K562 (cell line): ENCODE results near the gene WWOX. TPM values are rescaled to one million over a fixed set of nuclear protein-coding genes. Genes with fewer than 3 reads are reported as not detected.
A peak's percentile ranks its signal among the peaks of the same experiment; 100 is the strongest.

Experiments used
- CHD2 ChIP-seq: IDR thresholded peaks from 2 replicates; pipeline ENCODE4 v1.6.1; 2011; ENCODE audit warnings: low read depth, low read length
- GTF2F1 ChIP-seq: IDR thresholded peaks from 2 replicates; pipeline ENCODE4 v1.6.1; 2011; ENCODE audit warnings: low read depth, low read length, improper control_type of control experiment
- HDGF ChIP-seq: fragments of 450-650 bp; IDR thresholded peaks from 2 replicates; pipeline ENCODE4 v1.6.1; 2016
- HNRNPH1 ChIP-seq: fragments of 200-400 bp; formaldehyde crosslinking; optimal IDR thresholded peaks from 2 replicates; pipeline ENCODE3; 2017; ENCODE audit warnings: low read depth, mild to moderate bottlenecking, low read length, moderate library complexity
- NFRKB ChIP-seq: fragments of 450-650 bp; IDR thresholded peaks from 2 replicates; pipeline ENCODE4 v1.6.1; 2016; ENCODE audit warnings: low read depth
- NFXL1 ChIP-seq: fragments of 450-650 bp; formaldehyde crosslinking; IDR thresholded peaks from 2 replicates; pipeline ENCODE4 v1.4.0; 2021; ENCODE audit warnings: mild to moderate bottlenecking
- SMAD2 ChIP-seq: fragments of 150-350 bp; IDR thresholded peaks from 2 replicates; pipeline ENCODE4 v1.6.1; 2014; ENCODE audit warnings: low read depth, mild to moderate bottlenecking, low read length
- SMARCA5 ChIP-seq: fragments of 450-650 bp; IDR thresholded peaks from 2 replicates; pipeline ENCODE4 v1.6.1; 2016
- SRSF9 ChIP-seq: fragments of 200-400 bp; formaldehyde crosslinking; IDR thresholded peaks from 2 replicates; pipeline ENCODE4 v1.6.1; 2017; ENCODE audit warnings: low read depth, low read length, borderline replicate concordance
- STAT5A ChIP-seq: IDR thresholded peaks from 2 replicates; pipeline ENCODE4 v1.6.1; 2012; ENCODE audit warnings: low read length, inconsistent platforms, borderline replicate concordance
- ZNF224 ChIP-seq: sonication (generic); formaldehyde crosslinking; IDR thresholded peaks from 2 replicates; pipeline ENCODE4 v1.8.0; 2022; ENCODE audit warnings: mild to moderate bottlenecking, missing genetic modification reagents
- polyA plus RNA-seq, 8 experiments: library from polyadenylated mRNA; depleted of rRNA in 4 of 8; stranded (reverse) in 5 of 8; unstranded in 3 of 8; fragments of >200 nt; fragmentation: Nextera tagmentation in 2 of 8; fragmentation: Illumina TruSeq in 1 of 8; extraction: Ambion mirVana in 2 of 8; extraction: Trizol in 1 of 8; gene quantifications; 2 replicates each; pipeline versions ENCODE4 v1.2.1 to v1.2.3, GENCODE V29; 2011 to 2014; ENCODE audit warnings: inconsistent platforms in 1 of 8, missing spikeins in 1 of 8
- total RNA-seq, 7 experiments: library from RNA; depleted of rRNA in 6 of 7; stranded (reverse); fragments of >200 nt in 6 of 7; fragmentation: Illumina TruSeq in 2 of 7; extraction: Trizol in 2 of 7; gene quantifications; 2 replicates each; pipeline versions ENCODE4 v1.2.1 to v1.2.3, GENCODE V29; 2011 to 2021; ENCODE audit warnings: low replicate concordance in 1 of 7
- TF ChIP-seq, protein P1 (sequence below): fragments of 200-600 bp; sonication (generic); IDR thresholded peaks from one replicate; pipeline ENCODE4 v1.6.1; 2012; ENCODE audit warnings: mild to moderate bottlenecking, low read depth, low read length, inconsistent platforms
- TF ChIP-seq, protein P2 (sequence below): IDR thresholded peaks from 2 replicates; pipeline ENCODE4 v1.6.1; 2011; ENCODE audit not compliant: insufficient read length; ENCODE audit errors: extremely low read depth
- TF ChIP-seq, protein P3 (sequence below), 3 experiments: IDR thresholded peaks in 2 of 3; conservative IDR thresholded peaks in 1 of 3; 2 replicates each; pipeline ENCODE4 v1.5.1; 2011 to 2012; ENCODE audit warnings: low read length in 3 of 3, mild to moderate bottlenecking in 3 of 3, control low read depth in 2 of 3, improper control_type of control experiment in 1 of 3, inconsistent platforms in 1 of 3, low read depth in 1 of 3, mixed read lengths in 1 of 3, moderate library complexity in 1 of 3; ENCODE audit not compliant: insufficient read depth in 2 of 3
- TF ChIP-seq, protein P4 (sequence below): fragments of 250-450 bp; sonication (Bioruptor Pico); IDR thresholded peaks from 2 replicates; pipeline ENCODE4 v1.5.0; 2021

The WWOX gene
- total and polyA plus RNA-seq, 9 of the 15 experiments (the other 6 are each of a cell fraction or from before 2014, with no cell fraction given) = 1.6 to 22.7 (median 8.1) TPM

DNA sequence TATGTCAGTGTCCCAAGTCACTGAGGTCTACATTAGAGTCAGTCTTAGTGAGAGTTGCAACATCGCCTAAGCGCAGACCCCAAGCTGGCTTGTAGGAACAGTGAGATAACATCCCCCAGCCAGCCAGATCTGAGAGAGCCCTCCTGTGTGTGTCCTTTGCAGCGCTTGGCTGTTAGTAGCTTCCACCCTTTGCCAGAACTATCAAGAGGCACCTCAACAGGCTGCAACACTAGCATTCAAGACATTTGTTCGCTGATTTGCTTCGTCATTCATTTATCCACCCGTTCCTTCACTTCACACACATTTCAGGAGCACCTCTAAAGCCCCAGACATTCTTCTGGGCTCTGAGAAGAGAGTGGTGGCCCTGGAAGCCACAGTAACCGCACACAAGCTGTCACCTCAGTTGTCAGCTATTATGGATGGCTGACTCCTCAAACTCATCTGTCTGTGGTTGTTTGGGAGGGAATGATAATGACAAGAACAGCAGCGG is 289.6 kb downstream of the WWOX start (continued):
- TF ChIP-seq, protein P1, sequence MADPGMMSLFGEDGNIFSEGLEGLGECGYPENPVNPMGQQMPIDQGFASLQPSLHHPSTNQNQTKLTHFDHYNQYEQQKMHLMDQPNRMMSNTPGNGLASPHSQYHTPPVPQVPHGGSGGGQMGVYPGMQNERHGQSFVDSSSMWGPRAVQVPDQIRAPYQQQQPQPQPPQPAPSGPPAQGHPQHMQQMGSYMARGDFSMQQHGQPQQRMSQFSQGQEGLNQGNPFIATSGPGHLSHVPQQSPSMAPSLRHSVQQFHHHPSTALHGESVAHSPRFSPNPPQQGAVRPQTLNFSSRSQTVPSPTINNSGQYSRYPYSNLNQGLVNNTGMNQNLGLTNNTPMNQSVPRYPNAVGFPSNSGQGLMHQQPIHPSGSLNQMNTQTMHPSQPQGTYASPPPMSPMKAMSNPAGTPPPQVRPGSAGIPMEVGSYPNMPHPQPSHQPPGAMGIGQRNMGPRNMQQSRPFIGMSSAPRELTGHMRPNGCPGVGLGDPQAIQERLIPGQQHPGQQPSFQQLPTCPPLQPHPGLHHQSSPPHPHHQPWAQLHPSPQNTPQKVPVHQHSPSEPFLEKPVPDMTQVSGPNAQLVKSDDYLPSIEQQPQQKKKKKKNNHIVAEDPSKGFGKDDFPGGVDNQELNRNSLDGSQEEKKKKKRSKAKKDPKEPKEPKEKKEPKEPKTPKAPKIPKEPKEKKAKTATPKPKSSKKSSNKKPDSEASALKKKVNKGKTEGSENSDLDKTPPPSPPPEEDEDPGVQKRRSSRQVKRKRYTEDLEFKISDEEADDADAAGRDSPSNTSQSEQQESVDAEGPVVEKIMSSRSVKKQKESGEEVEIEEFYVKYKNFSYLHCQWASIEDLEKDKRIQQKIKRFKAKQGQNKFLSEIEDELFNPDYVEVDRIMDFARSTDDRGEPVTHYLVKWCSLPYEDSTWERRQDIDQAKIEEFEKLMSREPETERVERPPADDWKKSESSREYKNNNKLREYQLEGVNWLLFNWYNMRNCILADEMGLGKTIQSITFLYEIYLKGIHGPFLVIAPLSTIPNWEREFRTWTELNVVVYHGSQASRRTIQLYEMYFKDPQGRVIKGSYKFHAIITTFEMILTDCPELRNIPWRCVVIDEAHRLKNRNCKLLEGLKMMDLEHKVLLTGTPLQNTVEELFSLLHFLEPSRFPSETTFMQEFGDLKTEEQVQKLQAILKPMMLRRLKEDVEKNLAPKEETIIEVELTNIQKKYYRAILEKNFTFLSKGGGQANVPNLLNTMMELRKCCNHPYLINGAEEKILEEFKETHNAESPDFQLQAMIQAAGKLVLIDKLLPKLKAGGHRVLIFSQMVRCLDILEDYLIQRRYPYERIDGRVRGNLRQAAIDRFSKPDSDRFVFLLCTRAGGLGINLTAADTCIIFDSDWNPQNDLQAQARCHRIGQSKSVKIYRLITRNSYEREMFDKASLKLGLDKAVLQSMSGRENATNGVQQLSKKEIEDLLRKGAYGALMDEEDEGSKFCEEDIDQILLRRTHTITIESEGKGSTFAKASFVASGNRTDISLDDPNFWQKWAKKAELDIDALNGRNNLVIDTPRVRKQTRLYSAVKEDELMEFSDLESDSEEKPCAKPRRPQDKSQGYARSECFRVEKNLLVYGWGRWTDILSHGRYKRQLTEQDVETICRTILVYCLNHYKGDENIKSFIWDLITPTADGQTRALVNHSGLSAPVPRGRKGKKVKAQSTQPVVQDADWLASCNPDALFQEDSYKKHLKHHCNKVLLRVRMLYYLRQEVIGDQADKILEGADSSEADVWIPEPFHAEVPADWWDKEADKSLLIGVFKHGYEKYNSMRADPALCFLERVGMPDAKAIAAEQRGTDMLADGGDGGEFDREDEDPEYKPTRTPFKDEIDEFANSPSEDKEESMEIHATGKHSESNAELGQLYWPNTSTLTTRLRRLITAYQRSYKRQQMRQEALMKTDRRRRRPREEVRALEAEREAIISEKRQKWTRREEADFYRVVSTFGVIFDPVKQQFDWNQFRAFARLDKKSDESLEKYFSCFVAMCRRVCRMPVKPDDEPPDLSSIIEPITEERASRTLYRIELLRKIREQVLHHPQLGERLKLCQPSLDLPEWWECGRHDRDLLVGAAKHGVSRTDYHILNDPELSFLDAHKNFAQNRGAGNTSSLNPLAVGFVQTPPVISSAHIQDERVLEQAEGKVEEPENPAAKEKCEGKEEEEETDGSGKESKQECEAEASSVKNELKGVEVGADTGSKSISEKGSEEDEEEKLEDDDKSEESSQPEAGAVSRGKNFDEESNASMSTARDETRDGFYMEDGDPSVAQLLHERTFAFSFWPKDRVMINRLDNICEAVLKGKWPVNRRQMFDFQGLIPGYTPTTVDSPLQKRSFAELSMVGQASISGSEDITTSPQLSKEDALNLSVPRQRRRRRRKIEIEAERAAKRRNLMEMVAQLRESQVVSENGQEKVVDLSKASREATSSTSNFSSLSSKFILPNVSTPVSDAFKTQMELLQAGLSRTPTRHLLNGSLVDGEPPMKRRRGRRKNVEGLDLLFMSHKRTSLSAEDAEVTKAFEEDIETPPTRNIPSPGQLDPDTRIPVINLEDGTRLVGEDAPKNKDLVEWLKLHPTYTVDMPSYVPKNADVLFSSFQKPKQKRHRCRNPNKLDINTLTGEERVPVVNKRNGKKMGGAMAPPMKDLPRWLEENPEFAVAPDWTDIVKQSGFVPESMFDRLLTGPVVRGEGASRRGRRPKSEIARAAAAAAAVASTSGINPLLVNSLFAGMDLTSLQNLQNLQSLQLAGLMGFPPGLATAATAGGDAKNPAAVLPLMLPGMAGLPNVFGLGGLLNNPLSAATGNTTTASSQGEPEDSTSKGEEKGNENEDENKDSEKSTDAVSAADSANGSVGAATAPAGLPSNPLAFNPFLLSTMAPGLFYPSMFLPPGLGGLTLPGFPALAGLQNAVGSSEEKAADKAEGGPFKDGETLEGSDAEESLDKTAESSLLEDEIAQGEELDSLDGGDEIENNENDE = no peak
- TF ChIP-seq SMARCA5 = no peak
- TF ChIP-seq, protein P2, sequence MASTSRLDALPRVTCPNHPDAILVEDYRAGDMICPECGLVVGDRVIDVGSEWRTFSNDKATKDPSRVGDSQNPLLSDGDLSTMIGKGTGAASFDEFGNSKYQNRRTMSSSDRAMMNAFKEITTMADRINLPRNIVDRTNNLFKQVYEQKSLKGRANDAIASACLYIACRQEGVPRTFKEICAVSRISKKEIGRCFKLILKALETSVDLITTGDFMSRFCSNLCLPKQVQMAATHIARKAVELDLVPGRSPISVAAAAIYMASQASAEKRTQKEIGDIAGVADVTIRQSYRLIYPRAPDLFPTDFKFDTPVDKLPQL = no peak
- TF ChIP-seq, protein P3, sequence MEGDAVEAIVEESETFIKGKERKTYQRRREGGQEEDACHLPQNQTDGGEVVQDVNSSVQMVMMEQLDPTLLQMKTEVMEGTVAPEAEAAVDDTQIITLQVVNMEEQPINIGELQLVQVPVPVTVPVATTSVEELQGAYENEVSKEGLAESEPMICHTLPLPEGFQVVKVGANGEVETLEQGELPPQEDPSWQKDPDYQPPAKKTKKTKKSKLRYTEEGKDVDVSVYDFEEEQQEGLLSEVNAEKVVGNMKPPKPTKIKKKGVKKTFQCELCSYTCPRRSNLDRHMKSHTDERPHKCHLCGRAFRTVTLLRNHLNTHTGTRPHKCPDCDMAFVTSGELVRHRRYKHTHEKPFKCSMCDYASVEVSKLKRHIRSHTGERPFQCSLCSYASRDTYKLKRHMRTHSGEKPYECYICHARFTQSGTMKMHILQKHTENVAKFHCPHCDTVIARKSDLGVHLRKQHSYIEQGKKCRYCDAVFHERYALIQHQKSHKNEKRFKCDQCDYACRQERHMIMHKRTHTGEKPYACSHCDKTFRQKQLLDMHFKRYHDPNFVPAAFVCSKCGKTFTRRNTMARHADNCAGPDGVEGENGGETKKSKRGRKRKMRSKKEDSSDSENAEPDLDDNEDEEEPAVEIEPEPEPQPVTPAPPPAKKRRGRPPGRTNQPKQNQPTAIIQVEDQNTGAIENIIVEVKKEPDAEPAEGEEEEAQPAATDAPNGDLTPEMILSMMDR (IDR thresholded peaks at IDR 0.05 in 2 of 3, conservative IDR thresholded peaks at IDR 0.05 in 1 of 3; ENCODE audit: insufficient read depth in 2 of 3, low read depth in 1 of 3, low read length in 3 of 3) = no peak
- TF ChIP-seq SRSF9 = no peak
- 0 out of 2 replicates have a peak, but pooled peaks have one; percentile 36 for TF ChIP-seq STAT5A
- TF ChIP-seq NFRKB = no peak
- no peak for TF ChIP-seq SMAD2
- TF ChIP-seq ZNF224 = no peak
- no peak for TF ChIP-seq GTF2F1
- TF ChIP-seq, protein P4, sequence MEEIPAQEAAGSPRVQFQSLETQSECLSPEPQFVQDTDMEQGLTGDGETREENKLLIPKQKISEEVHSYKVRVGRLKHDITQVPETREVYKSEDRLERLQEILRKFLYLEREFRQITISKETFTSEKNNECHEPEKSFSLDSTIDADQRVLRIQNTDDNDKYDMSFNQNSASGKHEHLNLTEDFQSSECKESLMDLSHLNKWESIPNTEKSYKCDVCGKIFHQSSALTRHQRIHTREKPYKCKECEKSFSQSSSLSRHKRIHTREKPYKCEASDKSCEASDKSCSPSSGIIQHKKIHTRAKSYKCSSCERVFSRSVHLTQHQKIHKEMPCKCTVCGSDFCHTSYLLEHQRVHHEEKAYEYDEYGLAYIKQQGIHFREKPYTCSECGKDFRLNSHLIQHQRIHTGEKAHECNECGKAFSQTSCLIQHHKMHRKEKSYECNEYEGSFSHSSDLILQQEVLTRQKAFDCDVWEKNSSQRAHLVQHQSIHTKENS (CRISPR knock-in tag) = no peak
- no peak for TF ChIP-seq HDGF
- no peak for TF ChIP-seq CHD2
- no peak for TF ChIP-seq NFXL1 (CRISPR knock-in tag)
- TF ChIP-seq HNRNPH1 = no peak
